ENCODE results near the gene DHRSX. TPM values are rescaled to one million over a fixed set of nuclear protein-coding genes. Genes with fewer than 3 reads are reported as not detected.
"Not testable (repeated sequence)": the region's sequence is repeated elsewhere in the genome, so short reads cannot be mapped to it uniquely, and the experiment has no call there.

DHRSX gene
- total and polyA plus RNA-seq, 2 donors (not counting 1 experiment from before 2014, with no cell fraction given) = 23.7 to 25.6 TPM

- Histone ChIP-seq H4K20me1 (ENCODE audit: control insufficient read depth, extremely low read depth, insufficient read depth, low read length) (no peaks in the 10 kb centered on the region), H3K9me3 (ENCODE audit: control insufficient read depth, insufficient read depth, low read depth, low read length) (no peaks in the 10 kb centered on the region), H3K79me2 (ENCODE audit: control insufficient read depth, insufficient read depth, low read length) (no peaks in the 10 kb centered on the region), H3K36me3 (ENCODE audit: control insufficient read depth, insufficient read depth, low read length) (no peaks in the 10 kb centered on the region), H2AFZ (ENCODE audit: low read length) (no peak overlapping the region), H3K4me3 (replicated peaks in 1 of 4; ENCODE audit: control extremely low read depth in 1 of 4, insufficient read depth in 1 of 4, low read depth in 3 of 4, low read length in 4 of 4) (no peak overlapping the region), H3K9ac (ENCODE audit: insufficient read depth, low read length) (no peak overlapping the region), H3K27ac (ENCODE audit: insufficient read depth, low read length) (no peak overlapping the region), H3K27me3 (ENCODE audit: control insufficient read depth, insufficient read depth, low read length) (no peaks in the 10 kb centered on the region), H3K4me1 (ENCODE audit: control insufficient read depth, extremely low read depth, insufficient read depth, low read length) (no peaks in the 10 kb centered on the region), H3K4me2 (ENCODE audit: extremely low read depth, insufficient read depth, low read length) (no peak overlapping the region)
- no peak for DNase-seq (ENCODE audit: low read depth in 2 of 2)
- no peak for TF ChIP-seq CTCF (conservative IDR thresholded peaks at IDR 0.05 in 1 of 2, IDR thresholded peaks at IDR 0.05 in 1 of 2; ENCODE audit: low read depth in 1 of 2, low read length in 2 of 2)
- no peak for TF ChIP-seq EZH2 (IDR thresholded peaks at IDR 0.05; ENCODE audit: low read length, missing control alignments)
Observed at GRCh38 chrX:2458309-2458708, 42.5 kb downstream of the DHRSX start.

- no peaks in the 10 kb centered on the region for H3K9me3 ChIP-seq (ENCODE audit: control insufficient read depth, insufficient read depth, low read depth, low read length)
- no peak overlapping the region for H3K4me3 ChIP-seq (replicated peaks in 1 of 4; ENCODE audit: control extremely low read depth in 1 of 4, insufficient read depth in 1 of 4, low read depth in 3 of 4, low read length in 4 of 4)
- H3K27ac ChIP-seq (ENCODE audit: insufficient read depth, low read length) = no peak overlapping the region
- no peak overlapping the region for H3K4me2 ChIP-seq (ENCODE audit: extremely low read depth, insufficient read depth, low read length)
- H3K79me2 ChIP-seq (ENCODE audit: control insufficient read depth, insufficient read depth, low read length) = peaks cover 1% of the 10 kb centered on the region
- no peak for DNase-seq (ENCODE audit: low read depth in 2 of 2)
- TF ChIP-seq CTCF (conservative IDR thresholded peaks at IDR 0.05 in 1 of 2, IDR thresholded peaks at IDR 0.05 in 1 of 2; ENCODE audit: low read depth in 1 of 2, low read length in 2 of 2) (no peak), EZH2 (IDR thresholded peaks at IDR 0.05; ENCODE audit: low read length, missing control alignments) (no peak)
- H3K4me1 ChIP-seq (ENCODE audit: control insufficient read depth, extremely low read depth, insufficient read depth, low read length) = no peaks in the 10 kb centered on the region
- H3K9ac ChIP-seq (ENCODE audit: insufficient read depth, low read length) = no peak overlapping the region
- H2AFZ ChIP-seq (ENCODE audit: low read length) = no peak overlapping the region
- no peaks in the 10 kb centered on the region for H4K20me1 ChIP-seq (ENCODE audit: control insufficient read depth, extremely low read depth, insufficient read depth, low read length)
- no peaks in the 10 kb centered on the region for H3K27me3 ChIP-seq (ENCODE audit: control insufficient read depth, insufficient read depth, low read length)
- H3K36me3 ChIP-seq (ENCODE audit: control insufficient read depth, insufficient read depth, low read length) = no peaks in the 10 kb centered on the region
Observed at GRCh38 chrX:2457289-2458133, 43.3 kb downstream of the DHRSX start.

- not testable (repeated sequence) for H3K79me2 ChIP-seq (ENCODE audit: control insufficient read depth, insufficient read depth, low read length); H2AFZ ChIP-seq (ENCODE audit: low read length); DNase-seq (ENCODE audit: low read depth in 2 of 2); H3K4me1 ChIP-seq (ENCODE audit: control insufficient read depth, extremely low read depth, insufficient read depth, low read length); H3K36me3 ChIP-seq (ENCODE audit: control insufficient read depth, insufficient read depth, low read length); H3K4me3 ChIP-seq (replicated peaks in 1 of 4; ENCODE audit: control extremely low read depth in 1 of 4, insufficient read depth in 1 of 4, low read depth in 3 of 4, low read length in 4 of 4); H3K4me2 ChIP-seq (ENCODE audit: extremely low read depth, insufficient read depth, low read length); H4K20me1 ChIP-seq (ENCODE audit: control insufficient read depth, extremely low read depth, insufficient read depth, low read length); H3K27ac ChIP-seq (ENCODE audit: insufficient read depth, low read length); H3K27me3 ChIP-seq (ENCODE audit: control insufficient read depth, insufficient read depth, low read length); H3K9me3 ChIP-seq (ENCODE audit: control insufficient read depth, insufficient read depth, low read depth, low read length); H3K9ac ChIP-seq (ENCODE audit: insufficient read depth, low read length)
Observed at GRCh38 chrX:2456091-2456490, 44.7 kb downstream of the DHRSX start.

GRCh38 chrX:2454620-2455019 lies 46.2 kb downstream of the DHRSX start:
- H3K27me3 ChIP-seq (ENCODE audit: control insufficient read depth, insufficient read depth, low read length); H4K20me1 ChIP-seq (ENCODE audit: control insufficient read depth, extremely low read depth, insufficient read depth, low read length); DNase-seq (ENCODE audit: low read depth in 2 of 2); H3K4me1 ChIP-seq (ENCODE audit: control insufficient read depth, extremely low read depth, insufficient read depth, low read length); H3K4me3 ChIP-seq (replicated peaks in 1 of 4; ENCODE audit: control extremely low read depth in 1 of 4, insufficient read depth in 1 of 4, low read depth in 3 of 4, low read length in 4 of 4); H3K9me3 ChIP-seq (ENCODE audit: control insufficient read depth, insufficient read depth, low read depth, low read length); H3K4me2 ChIP-seq (ENCODE audit: extremely low read depth, insufficient read depth, low read length); H3K27ac ChIP-seq (ENCODE audit: insufficient read depth, low read length); H3K79me2 ChIP-seq (ENCODE audit: control insufficient read depth, insufficient read depth, low read length); H3K9ac ChIP-seq (ENCODE audit: insufficient read depth, low read length); H2AFZ ChIP-seq (ENCODE audit: low read length); H3K36me3 ChIP-seq (ENCODE audit: control insufficient read depth, insufficient read depth, low read length): not testable (repeated sequence)
